Bladder microvascular endothelial cell (primary cell): ENCODE measurements around the gene PDIA3. TPM values are rescaled to one million over a fixed set of nuclear protein-coding genes. Genes with fewer than 3 reads are reported as not detected.

Experiments
- total RNA-seq: library from RNA; depleted of rRNA; stranded (reverse); fragments of >200 nt; gene quantifications from 2 replicates; pipeline ENCODE4 v1.2.3, GENCODE V29; 2014

PDIA3 gene
- total RNA-seq: 103 and 270 TPM in 2 replicates

DNA sequence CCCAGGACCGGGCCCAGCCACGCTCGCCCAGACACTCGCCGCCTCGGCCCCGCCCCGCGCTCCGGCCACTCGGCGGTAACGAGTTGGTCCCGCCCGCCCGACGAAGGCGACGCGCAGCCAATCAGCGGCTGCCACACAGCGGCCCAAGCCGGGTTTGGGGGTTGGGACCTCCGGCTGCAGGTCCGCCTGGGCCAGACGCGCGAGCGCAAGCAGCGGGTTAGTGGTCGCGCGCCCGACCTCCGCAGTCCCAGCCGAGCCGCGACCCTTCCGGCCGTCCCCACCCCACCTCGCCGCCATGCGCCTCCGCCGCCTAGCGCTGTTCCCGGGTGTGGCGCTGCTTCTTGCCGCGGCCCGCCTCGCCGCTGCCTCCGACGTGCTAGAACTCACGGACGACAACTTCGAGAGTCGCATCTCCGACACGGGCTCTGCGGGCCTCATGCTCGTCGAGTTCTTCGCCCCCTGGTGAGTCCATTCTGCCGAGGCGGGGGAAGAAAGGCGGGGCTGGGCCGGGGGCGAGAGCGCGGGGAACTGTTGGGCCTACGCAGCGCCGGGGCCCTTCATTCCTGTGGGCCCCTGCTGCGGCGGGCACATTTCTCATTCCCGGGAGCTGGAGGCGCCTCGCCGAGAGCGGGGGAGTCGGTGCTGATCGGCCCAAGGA, at the start of gene PDIA3:
Gene PDIA3 (plus strand): TSS at position 194 of the 658 bp plus-strand sequence. CDS start 102 bp downstream, at position 296.

DNA sequence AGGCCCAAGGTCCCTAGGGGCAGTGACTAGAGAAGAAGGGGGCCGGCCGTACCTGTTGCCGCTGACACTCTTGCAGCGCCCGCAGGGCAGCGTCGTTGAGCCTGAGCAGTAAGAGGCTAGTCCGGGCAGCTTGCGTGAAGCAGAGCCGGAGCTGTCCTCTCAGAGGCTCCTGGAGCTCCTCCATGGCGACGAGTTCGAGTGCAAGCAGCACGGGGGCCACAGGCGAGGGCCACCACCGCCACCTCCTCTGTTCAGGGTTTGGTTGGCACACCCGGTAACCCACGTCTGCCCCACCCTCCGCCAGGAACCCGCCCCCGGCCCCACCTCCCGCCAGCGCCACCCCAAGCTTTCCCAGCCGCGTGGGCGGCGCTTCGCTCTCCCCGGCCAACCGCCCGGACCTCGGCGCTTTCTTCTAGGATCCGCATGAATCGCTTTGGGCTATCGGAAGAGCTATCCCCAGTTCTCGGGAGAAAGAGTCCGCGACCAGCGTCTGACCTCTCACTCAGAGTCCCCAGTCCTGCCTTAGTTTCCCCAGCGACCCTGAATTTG, 30.6 kb downstream of the PDIA3 start, which contains the start of gene ELL3:
Gene ELL3 (minus strand): TSS at position 249 of the 549 bp plus-strand sequence. CDS start 65 bp downstream, at position 184.

DNA sequence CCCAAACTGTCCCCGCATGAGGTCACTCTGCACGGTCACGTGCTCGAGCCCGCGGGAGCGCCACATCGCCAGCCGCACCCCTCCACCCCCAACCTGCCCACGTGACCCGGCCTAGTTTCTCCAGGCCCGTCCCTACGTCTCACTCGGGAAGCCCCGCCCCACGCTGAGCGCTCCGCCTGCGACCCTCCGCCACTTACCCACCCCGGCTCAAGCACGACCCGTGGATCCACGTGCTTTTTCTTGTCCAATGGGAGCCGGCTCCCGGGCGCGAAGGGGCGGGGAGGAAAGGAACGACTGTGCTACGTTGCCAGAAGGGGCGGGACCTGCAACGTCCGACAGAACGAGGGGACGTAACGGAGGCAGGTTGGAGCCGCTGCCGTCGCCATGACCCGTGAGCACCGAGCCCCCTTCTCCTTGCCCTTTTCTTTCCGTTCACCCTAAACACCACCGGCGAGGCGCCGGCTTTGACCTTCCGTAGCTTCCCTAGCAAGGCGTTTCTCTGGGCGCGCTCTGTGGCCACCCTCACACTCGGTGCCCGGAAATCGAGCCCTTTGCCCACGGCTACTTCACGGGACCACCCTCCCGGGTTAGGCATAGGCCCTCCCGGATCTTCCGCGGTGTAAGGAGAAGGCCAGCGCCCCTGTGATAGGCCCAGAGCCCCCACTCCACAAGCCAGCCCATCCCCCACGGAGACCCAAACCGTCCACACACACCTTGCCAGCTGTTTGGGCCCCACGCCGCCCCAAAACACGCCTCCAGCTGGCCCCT, 45.9 kb downstream of the PDIA3 start, which contains the start of gene SERF2:
Gene SERF2 (plus strand): TSS at position 328 of the 768 bp plus-strand sequence. CDS start 57 bp downstream, at position 385.

DNA sequence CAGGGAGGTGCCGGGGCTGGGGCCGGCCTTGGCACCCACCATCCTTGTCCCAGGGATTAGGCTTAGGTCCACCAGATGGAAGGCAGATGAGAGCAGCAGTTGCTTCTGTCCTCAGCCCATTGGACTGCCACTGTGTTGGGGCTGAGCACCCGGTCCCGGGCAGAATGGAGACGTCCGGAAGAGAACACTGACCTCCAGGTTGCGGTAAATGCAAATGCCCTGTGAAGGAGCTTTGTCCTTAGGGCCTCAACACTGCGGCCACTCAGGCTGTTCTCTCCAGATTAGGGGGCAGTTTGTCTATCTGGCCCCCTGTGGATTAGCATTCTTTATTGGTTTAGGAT, 53.7 kb downstream of the PDIA3 start, which contains the start of gene SERINC4:
Gene SERINC4 (minus strand): TSS at position 276 of the 341 bp plus-strand sequence. CDS start 234 bp downstream, at position 42.

DNA sequence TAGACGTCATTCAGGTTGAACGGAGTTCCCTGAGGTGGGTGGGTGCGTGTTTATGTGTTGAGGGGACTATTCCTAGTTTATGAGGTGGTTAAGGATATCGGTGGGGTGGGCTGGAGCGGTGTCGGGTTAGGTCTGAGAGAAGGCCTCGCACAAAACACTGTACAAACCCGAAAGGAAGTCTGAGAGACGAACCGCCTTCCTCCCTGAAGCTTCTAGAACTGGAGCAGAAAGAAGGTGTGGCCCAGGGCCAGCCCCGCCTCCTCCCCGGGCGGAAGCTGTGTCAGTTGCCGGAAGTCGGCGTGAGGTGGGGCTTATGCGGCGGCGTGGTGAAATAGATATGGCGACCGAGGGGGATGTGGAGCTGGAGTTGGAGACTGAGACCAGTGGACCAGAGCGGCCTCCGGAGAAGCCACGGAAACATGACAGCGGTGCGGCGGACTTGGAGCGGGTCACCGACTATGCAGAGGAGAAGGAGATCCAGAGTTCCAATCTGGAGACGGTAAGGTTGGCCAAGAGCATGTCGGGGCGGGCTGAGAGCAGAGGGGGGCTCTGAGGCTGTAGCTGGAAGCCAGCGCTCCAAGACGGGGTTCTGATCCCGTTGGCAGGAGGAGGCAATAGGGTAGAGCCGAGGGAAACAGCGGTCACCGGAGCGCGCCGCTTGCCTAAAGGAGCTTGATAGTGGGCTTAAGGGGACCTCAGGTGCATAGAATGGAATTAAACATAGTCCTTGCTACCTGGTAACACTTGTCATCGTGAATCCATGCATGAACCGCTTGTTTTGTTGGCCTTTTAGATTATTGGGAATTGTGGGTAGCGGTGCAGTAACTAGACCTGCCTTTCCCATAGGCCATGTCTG, 54.3 kb downstream of the PDIA3 start, which contains the start of gene HYPK:
Gene HYPK (plus strand): TSS at position 314 of the 856 bp plus-strand sequence. CDS start 24 bp downstream, at position 338.

Other genes with a start within 250 kb of the PDIA3 start
- gene MAP1A, start 228.8 kb upstream of the PDIA3 start, total RNA-seq: 0.31 and 0.32 TPM in 2 replicates
- 14.1 and 42.9 TPM in 2 replicates for gene PPIP5K1, start 156.2 kb upstream of the PDIA3 start, total RNA-seq
- gene CKMT1B, start 152.4 kb upstream of the PDIA3 start, total RNA-seq: not detected in 2 replicates
- gene STRC, start 127.6 kb upstream of the PDIA3 start, total RNA-seq: 0.06 TPM in 1 of 2 replicates, not detected in the other
- gene CATSPER2, start 97.6 kb upstream of the PDIA3 start, total RNA-seq: 0.97 and 2.1 TPM in 2 replicates
- not detected in 2 replicates for gene CKMT1A, start 52.6 kb upstream of the PDIA3 start, total RNA-seq
- 3.1 and 5.4 TPM in 2 replicates for gene ELL3, start 30.5 kb downstream of the PDIA3 start, total RNA-seq
- gene SERF2, start 45.9 kb downstream of the PDIA3 start, total RNA-seq: 294 and 418 TPM in 2 replicates
- gene SERINC4, start 53.8 kb downstream of the PDIA3 start, total RNA-seq: not detected in 2 replicates
- gene HYPK, start 54.2 kb downstream of the PDIA3 start, total RNA-seq: 5.5 and 6.8 TPM in 2 replicates
- gene MFAP1, start 78.3 kb downstream of the PDIA3 start, total RNA-seq: 18.9 and 36.4 TPM in 2 replicates
- gene WDR76, start 80.6 kb downstream of the PDIA3 start, total RNA-seq: 11.0 and 13.4 TPM in 2 replicates